NCI-H345 treated with DMSO at 0.1 percent for 48 hours (cell line): Measurements from ENCODE around the gene PAM.

ENCODE experiments used
- DNase-seq: peaks from one replicate; lab custom pipeline; 2025; ENCODE audit not compliant: unreplicated experiment; lab: John Stamatoyannopoulos, UW

PAM gene

DNA sequence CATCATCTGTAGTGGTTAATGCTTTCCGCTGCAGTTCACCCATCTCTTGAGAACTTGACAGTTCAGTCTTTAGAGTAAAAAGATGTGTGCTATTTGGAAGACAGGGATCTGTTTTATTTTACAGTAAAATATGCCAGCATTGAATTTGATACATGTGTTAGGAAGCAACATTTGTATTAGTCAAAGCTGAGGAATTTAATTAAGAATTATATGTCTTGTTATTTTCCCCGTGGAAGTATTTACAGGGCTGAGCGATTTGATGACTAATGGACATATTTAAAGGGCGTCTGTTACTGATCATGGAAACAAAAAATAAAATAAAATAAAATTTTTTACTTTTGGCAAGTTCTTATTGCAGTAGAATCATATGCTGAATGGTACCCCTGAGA is 101.3 kb downstream of the PAM start:
- no peak for DNase-seq

DNA sequence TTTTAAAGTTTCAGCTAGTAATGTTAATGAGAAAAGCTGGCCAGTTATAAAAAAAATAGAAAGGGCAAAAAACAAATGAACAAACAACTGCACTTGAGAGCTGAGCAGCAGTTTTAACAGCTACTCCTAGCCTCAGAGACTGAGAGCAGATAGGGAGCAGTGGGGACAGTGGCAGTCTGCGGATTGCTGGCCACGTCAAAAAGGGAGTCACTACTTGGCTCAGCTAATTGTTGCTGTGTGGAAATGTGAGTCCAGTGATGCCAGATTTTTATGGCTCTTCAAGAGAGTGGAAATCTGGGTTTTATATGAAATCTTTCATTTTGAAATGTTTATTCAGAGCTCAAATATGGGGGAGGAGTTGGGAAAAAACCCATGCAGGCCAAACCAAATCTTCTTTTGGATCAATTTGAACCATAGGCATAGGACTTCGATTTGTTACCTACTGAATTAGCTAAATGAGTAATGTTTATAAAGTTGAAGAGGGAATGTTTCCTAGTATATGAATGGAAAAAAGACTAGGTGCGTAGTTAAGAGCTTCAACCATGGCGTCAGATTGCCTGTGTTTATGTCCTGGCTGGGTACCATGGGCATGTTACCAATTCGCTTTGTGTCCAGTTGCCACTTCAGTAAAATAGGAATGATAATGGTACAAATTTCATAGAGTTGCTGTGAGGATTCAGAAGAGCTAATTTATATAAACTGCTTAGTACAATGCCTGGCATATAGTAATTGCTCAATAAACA is 102.1 kb downstream of the PAM start:
- no peak for DNase-seq

DNA sequence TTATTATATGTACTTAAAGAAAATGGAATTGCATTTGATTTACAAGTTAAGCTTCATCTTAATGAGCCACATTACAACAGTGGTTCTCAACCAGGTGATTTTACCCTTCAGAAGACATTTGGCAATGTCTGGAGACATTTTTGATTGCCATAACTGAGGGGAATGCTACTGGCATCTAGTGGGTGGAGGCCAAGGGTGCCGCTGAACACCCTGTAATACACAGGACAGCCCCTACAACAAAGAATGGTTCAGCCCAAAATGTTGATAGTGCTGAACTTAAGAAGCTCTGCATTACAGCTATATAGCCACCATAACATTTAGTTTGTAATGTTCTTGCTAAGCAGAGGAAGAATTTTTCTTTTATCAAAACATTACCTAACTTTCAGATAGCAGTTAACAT is 103.1 kb downstream of the PAM start:
- no peak for DNase-seq

DNA sequence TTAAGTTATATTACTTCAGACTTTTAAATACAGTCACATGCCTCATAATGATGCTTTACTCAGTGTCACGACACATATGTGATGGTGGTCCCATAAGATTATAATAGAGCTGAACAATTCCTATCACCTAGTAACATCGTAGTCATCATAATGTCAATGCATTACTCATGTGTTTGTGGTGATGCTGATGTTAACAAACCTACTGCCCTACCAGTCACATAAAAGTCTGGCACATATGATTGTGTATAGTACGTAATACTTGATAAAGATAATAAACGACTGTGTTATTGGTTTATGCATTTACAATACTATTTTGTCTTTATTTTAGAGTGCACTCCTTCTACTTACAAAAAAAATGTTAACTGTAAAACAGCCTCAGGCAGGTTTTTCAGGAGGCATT is 103.7 kb downstream of the PAM start:
- DNase-seq, result no peak

DNA sequence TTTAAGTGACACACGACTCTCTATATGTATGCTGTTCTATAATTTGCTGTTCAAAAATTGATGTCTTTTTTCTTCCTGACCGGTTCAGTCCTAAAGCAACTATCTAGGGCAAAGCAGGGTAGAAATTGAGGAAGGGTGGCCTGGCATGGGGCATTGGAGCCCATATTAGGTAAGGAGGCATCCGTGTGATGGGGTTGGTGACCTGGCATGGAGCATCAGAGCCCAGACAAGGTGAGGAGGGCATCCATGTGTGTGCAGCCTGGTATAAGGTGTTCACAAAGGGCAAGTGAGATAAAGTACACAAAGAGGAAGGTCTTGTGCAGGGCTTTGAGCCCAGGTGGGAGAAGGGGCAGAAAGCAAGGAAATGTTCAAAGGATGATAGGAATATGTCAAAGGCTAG is 104.9 kb downstream of the PAM start:
- DNase-seq, result no peak

DNA sequence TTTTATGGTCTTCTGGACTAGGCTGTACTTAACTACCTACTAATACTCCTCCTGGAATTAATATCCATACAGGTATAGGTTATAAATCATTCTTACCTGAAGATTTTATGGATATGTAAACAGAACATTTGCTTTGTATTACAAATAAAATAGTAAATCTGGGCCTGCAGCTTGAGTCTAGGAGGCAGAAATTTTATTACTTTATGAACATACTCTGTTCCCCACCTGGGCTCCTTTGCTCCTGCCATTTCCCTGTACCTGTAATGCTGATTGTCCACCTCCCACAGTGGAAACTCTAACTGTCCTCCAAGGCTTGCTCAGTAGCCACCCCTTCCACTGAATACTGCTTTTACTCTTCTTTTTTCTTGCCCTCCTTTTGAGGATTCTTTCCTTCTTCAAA is 108.0 kb downstream of the PAM start:
- no peak for DNase-seq

DNA sequence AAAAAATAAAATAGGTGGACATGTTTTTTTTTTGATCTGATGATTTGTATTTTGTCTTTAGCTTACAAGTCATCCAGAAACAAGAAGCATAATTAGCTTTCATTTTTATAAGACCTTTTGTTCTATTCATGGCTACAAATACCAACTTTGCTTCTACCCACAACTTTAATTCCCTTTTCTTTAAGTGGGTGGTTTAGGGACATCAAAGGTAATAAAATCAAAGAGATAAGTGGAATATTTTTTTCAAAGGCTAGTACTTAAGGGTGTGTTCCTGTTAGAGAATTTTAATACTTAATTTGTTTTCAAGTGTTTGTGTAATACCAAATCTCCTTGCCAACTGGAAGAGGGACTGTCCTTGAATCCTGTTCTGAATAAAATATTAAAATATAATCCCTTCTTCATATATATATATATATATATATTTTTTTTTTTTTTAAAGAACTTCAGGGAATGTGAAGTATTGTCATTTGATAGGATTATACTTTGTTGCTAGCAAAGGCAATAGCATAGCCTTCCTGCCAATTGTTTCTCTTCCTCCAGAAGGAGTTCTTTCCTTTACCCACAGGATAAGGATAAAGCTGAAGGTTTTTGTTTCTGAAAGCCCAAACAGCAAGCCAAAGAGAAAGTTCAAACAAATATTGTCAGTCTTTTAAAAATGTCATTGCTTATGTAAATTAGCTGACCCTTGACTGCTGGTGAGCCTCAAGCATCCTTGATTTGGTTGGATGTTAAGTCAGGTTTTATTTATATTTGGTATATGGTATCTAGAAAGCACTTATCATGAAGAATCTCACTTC is 108.9 kb downstream of the PAM start:
- no peak for DNase-seq

DNA sequence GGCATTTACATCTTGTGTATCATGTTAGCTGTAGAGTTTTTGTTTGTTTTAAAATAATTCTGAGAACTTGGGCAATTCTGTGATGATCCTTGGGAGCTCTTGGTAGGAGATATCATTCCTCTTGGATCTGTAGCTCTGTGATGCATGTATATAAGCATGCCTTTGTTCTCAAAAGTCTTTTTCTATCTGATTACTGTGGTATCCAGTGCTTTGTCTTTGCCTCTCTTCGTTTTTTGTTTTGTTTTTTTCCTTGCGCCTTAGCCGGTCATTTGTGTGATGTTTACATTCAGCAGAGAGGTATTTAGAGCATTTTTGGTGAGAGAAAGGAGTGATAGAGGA is 110.0 kb downstream of the PAM start:
- peak; percentile 18 for DNase-seq

DNA sequence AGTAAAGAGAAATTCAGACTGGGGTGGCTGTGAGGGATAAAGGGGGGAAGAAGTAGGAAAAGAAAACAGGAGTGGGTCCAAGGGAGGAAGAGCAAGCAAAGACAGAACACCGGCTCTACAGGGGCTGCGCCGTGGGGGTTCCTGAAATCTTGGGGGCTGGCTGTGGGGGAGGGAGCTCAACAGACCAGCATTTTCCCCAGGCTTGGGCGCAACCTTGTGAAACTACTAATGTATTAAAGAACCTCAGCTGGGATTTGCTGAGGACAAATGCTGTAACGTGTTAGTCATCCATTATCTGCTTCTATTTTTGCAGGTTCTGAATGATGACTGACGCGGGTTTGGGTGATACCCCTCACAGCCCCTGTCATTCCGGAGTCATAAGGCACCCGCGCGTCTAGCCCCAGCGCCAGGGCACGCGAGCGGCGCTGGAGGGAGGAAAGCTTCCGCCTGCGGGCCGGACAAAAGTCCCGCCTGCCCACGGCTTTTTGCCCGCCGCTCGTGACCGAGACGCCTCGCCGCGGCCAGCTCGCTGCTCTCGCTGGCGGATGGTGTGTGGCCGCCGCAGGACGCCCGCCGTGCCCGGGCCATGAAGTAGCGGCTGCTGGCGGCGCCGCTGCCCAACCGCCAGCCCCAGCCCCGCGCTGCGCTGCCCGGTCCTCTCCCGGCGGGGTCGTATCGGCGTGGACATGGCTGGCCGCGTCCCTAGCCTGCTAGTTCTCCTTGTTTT is 110.6 kb downstream of the PAM start:
- peak; percentile 18 for DNase-seq

DNA sequence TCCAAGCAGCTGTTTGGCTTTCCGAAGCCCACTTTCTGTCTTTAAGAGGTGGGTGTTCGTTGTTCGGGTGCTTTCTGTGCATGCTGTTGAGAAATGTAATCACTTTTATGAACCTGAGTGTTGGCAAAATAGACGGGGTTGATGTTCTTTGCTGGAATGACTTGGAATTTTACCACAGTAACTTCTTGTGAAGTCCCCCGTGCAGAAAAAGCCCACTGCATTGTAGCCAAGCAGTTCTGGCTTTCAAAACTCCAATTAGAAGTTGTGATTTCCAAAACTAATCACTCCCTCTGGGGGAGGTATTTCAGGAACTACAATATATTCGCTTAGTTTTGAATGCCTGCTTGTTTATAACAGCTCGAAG is 111.1 kb downstream of the PAM start:
- DNase-seq, result no peak

DNA sequence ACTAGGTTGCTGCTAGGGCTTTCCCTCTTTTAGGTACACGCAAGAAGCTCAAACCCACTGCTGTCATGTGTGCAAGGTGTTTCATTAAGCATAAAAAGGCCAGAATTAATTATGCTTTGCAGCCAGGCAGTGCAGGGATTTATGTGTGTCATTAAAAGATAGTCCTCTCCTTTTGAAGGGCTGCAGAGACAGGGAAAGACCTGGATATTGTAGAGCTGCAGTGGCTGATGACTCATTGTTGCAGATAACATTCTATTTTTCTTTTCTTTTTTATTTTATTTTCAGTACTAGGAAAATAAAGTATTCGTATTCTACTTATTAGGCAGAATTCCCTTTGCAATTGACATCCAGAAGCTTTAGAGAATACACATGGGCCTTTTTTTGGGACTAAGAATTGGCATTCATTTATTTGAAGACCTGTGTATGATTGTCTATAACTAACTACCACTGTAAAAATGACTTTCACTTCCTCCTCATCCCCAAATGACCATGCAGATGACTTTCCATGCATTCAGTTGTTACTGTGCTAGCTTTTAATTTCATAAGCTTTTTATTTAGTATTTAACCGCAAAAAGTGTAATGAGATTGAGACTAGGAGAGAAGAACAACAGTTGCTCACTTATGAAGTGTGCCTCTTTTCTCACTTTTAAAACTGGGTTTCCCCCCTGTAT is 113.0 kb downstream of the PAM start:
- no peak for DNase-seq

DNA sequence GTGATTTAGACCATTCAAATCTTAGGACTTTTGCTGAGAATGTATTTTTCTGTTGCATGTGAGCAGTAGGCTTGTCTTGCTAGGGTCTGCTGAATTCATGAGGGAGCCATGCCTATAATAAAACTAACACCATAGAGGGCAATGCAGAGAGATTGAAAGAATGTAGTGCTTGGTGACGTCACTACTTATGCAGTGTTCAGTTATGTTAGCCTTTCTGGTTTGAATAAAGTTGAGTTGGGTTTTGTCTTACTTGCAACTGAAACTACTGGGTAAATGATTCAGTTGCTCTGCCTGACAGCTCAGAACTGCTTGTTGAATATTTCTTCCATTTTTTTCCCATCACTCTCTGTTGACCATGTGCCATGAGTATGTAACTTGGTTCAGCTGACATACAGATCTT is 114.1 kb downstream of the PAM start:
- no peak for DNase-seq

DNA sequence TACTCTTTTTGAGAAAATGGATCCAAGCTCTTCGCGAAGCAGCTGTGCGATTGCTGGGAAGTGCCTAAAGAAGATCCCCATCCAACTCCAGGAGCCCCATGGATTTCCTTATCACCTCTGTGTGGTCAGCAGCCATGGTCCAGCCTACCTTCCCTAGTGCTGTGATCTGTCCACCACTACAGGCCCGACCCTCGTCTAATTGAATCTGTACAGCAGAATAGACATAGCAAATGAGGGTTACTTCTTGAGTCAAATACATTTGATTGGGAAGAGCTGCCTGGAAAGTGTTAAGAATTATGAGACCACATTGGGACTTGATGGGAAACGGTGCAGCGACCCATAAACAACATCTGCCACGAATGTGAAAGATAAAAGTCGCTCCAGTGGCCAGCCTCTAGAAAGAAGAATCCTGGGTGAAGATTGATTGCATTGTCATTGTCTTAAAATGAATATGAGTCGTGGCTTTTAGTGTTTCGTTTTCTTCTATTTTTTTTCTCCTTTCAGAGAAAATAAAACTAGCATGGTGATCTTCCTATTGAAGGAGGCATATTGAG is 118.4 kb downstream of the PAM start:
- no peak for DNase-seq

DNA sequence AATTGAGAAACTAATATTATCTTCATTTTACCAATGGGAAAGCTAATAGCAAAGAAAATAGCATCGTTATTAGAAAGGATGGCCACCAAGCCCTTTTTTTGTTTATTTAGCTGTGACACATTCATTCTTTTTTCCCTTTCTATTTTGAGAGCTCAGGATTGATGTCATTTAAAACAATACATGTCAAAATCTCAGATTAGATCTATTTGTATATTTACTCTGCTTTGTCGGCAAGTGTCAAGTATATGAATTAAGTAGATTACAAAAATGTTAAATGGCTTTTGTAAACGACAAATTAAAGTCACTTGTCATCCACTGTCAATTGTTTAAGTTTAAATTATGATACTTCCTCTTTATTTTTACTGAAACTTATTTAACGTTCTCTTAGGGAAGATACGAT is 118.9 kb downstream of the PAM start:
- no peak for DNase-seq

DNA sequence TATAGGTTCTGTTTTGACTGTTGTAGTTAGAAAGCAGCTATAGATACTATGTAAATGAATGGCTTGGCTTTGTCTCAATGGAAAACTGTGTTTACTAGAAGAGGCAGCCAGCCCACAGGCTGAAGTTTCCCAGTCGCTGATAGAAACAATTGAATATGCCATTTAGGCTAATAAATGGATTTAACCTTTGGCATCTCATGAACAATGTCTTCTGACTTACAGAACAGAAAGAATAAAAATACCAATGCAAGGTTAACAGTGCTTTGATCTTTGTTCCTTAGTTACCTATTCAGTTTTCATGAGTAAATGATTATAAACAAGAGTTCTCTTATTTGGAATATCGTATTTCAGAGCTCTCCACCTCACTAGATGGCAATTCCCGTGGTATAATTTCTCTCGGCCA is 120.6 kb downstream of the PAM start:
- DNase-seq, result no peak

DNA sequence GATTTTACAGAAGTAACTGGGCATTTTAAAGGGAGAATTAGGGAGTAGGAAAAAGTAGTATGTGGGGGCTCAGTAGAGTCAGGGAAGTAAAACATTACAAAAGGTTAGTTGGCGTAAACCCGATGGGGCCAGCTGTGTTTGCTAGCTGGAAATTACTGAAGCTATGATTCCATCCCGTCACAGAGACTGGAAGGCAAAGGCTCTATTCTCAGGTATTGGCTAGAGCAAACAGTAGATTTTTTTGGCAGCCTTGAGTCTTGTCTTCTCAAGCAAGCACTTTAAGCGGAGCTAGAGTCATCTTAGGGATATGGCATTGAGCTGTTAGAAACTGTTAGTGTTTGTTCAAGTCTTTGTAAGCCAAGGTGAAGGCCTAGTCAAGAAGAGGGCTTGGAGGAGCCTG is 121.5 kb downstream of the PAM start:
- DNase-seq, result no peak

DNA sequence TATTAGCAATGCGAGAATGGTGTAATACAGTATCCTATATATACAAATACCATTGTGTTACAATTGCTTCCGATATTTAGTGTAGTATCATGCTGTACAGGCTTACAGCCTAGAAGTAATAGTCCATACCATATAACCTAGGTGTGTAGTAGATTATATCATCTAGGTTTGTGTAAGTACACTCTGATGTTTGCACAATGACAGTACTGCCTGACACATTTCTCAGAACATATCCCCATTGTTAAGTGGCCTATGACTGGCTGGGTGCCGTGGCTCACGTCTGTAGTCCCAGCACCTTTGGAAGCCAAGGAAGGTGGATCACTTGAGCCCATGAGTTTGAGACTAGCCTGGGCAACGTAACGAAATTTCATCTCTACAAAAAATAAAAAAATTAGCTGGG is 124.6 kb downstream of the PAM start:
- no peak for DNase-seq

DNA sequence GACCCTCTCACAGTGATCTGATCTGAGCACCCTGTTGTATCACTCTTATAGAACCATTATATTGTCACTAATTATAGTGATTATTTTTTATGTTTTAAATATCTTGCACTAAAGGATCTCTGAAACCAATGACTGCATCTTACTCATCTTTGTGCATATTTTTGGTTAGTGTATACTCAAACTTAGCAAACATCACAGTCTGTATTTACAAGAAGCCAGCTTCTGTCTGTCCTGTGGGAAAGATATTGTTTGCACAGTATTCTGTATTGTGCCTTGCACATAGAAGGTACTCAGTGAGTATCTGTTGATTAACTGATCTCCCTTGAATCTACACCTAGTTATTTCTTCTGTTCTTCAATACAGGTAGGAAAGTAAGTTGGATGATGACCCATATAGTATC is 131.5 kb downstream of the PAM start:
- no peak for DNase-seq

DNA sequence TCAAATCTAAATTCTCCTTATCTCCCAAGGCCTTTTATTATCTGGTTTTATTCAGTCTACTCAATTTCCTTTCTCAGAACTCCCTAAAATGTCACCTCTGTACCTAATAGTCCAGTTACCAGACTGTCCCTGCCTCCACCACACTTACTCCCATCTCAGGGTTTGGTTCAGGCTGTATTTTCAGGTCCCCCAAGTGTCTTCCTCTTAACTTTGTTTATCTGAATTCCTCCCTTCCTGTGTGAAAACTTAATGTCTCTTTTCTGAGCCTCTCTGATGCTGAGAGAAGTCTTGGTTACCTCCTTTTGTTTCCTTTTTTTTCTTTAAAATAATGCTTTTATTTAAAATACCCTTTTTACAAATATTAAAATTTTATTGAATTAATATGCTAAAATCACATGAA is 133.4 kb downstream of the PAM start:
- DNase-seq, result no peak

DNA sequence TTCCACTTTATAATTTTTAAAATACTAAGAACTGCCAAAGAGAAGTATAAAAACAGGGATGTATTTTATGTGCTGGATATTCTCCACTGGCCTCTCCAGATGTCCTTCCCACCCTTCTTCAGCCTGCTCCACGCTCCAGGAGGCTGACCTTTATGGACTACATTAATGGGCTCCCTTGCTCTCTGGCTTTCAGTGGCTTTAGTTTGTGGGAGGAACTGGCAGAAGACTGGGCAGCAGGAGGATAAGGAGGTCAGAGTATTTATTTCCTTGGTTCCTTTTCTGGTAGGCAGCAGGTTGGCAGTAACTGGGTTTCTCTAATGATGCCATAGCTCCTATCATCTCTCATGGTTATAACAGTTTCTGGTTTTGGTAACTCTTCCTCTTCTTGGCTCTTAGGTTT is 133.9 kb downstream of the PAM start:
- no peak for DNase-seq

DNA sequence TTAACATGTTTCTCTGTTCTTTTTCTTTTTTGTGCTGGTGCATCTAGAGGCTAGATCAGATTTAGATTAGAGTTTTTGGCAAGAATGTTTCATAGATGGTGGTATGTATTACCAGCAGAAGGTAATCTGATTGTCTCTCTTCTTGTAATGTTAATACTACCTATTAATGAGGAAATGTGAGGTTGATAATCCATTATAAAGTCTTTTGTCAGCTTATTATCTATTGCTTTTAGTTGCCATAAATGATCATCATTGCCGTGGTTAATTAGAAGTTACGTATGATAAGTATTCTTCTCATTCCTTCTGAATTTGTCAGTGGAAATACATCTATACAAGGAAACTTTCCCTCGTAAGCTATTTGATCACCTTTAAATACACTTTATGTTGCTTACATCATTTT is 135.0 kb downstream of the PAM start:
- no peak for DNase-seq
